ENCODE data around the gene CDH9.

The CDH9 gene

DNA sequence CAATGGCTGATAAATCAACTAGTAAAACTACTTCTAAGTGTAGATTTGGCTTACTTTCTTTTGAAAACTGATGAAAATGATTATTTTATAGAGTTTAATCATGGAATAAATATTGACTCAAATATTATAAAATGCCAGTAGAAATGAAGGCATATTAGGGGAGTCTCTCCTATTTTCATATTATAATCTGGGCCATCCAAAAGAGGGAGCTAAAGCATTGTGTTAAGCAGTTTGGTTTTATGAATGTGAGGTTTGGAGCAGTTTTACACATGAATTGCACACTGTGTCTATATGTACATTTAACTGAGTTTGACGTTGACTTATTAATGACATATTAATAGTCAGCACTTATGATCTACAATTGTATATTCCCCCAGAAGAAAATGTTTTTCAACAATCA, 17.4 kb downstream of the CDH9 start:
- H3F3A ChIP-seq (ENCODE audit: control insufficient read depth, insufficient read depth), result no peaks in the 10 kb centered on the region
- no peaks in the 10 kb centered on the region for H3K9me3 ChIP-seq (ENCODE audit: control insufficient read depth, insufficient read depth, low read length)
- no peak overlapping the region for H3K27ac ChIP-seq (ENCODE audit: low read depth, low read length)
- no peaks in the 10 kb centered on the region for H3K36me3 ChIP-seq (ENCODE audit: control insufficient read depth, low read length)
- H4K20me1 ChIP-seq (ENCODE audit: control insufficient read depth, insufficient read depth, low read depth, low read length), result no peaks in the 10 kb centered on the region
- no peaks in the 10 kb centered on the region for H3K27me3 ChIP-seq (ENCODE audit: control insufficient read depth, low read length)
- H3K79me2 ChIP-seq (ENCODE audit: control insufficient read depth, low read length), result no peaks in the 10 kb centered on the region
- H3K9me2 ChIP-seq (replicated peaks; ENCODE audit: control insufficient read depth, low read length), result no peaks in the 10 kb centered on the region
- TF ChIP-seq, protein P1, sequence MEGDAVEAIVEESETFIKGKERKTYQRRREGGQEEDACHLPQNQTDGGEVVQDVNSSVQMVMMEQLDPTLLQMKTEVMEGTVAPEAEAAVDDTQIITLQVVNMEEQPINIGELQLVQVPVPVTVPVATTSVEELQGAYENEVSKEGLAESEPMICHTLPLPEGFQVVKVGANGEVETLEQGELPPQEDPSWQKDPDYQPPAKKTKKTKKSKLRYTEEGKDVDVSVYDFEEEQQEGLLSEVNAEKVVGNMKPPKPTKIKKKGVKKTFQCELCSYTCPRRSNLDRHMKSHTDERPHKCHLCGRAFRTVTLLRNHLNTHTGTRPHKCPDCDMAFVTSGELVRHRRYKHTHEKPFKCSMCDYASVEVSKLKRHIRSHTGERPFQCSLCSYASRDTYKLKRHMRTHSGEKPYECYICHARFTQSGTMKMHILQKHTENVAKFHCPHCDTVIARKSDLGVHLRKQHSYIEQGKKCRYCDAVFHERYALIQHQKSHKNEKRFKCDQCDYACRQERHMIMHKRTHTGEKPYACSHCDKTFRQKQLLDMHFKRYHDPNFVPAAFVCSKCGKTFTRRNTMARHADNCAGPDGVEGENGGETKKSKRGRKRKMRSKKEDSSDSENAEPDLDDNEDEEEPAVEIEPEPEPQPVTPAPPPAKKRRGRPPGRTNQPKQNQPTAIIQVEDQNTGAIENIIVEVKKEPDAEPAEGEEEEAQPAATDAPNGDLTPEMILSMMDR (IDR thresholded peaks at IDR 0.05; ENCODE audit: low read depth, low read length, poor library complexity, severe bottlenecking), result no peak
- TF ChIP-seq EZH2phosphoT487 (IDR thresholded peaks at IDR 0.05; ENCODE audit: borderline replicate concordance, low read length), result no peak
- no peak overlapping the region for H3K4me3 ChIP-seq (ENCODE audit: low read length)
- no peak overlapping the region for H3K4me2 ChIP-seq (ENCODE audit: low read length)
- H3K4me1 ChIP-seq (ENCODE audit: control insufficient read depth, low read length), result no peaks in the 10 kb centered on the region

GRCh38 chr5:27015758-27016157, 22.6 kb downstream of the CDH9 start:
- Histone ChIP-seq H3K9me2 (replicated peaks; ENCODE audit: control insufficient read depth, low read length) (no peaks in the 10 kb centered on the region), H4K20me1 (ENCODE audit: control insufficient read depth, insufficient read depth, low read depth, low read length) (no peaks in the 10 kb centered on the region), H3K4me1 (ENCODE audit: control insufficient read depth, low read length) (no peaks in the 10 kb centered on the region), H3K27ac (ENCODE audit: low read depth, low read length) (no peak overlapping the region), H3F3A (ENCODE audit: control insufficient read depth, insufficient read depth) (no peaks in the 10 kb centered on the region), H3K4me3 (ENCODE audit: low read length) (no peak overlapping the region), H3K27me3 (ENCODE audit: control insufficient read depth, low read length) (no peaks in the 10 kb centered on the region), H3K4me2 (ENCODE audit: low read length) (no peak overlapping the region), H3K79me2 (ENCODE audit: control insufficient read depth, low read length) (no peaks in the 10 kb centered on the region), H3K36me3 (ENCODE audit: control insufficient read depth, low read length) (no peaks in the 10 kb centered on the region), H3K9me3 (ENCODE audit: control insufficient read depth, insufficient read depth, low read length) (no peaks in the 10 kb centered on the region)
- TF ChIP-seq EZH2phosphoT487 (IDR thresholded peaks at IDR 0.05; ENCODE audit: borderline replicate concordance, low read length), result no peak
- TF ChIP-seq, protein P1 (IDR thresholded peaks at IDR 0.05; ENCODE audit: low read depth, low read length, poor library complexity, severe bottlenecking), result no peak

GRCh38 chr5:27011274-27011673, 27.1 kb downstream of the CDH9 start:
- Histone ChIP-seq H3K4me1 (ENCODE audit: control insufficient read depth, low read length) (no peaks in the 10 kb centered on the region), H3K9me3 (ENCODE audit: control insufficient read depth, insufficient read depth, low read length) (no peaks in the 10 kb centered on the region), H3K27ac (ENCODE audit: low read depth, low read length) (no peak overlapping the region), H3K27me3 (ENCODE audit: control insufficient read depth, low read length) (no peaks in the 10 kb centered on the region), H3K4me2 (ENCODE audit: low read length) (no peak overlapping the region), H3K36me3 (ENCODE audit: control insufficient read depth, low read length) (no peaks in the 10 kb centered on the region), H3F3A (ENCODE audit: control insufficient read depth, insufficient read depth) (no peaks in the 10 kb centered on the region), H4K20me1 (ENCODE audit: control insufficient read depth, insufficient read depth, low read depth, low read length) (no peaks in the 10 kb centered on the region), H3K9me2 (replicated peaks; ENCODE audit: control insufficient read depth, low read length) (no peaks in the 10 kb centered on the region), H3K79me2 (ENCODE audit: control insufficient read depth, low read length) (no peaks in the 10 kb centered on the region), H3K4me3 (ENCODE audit: low read length) (no peak overlapping the region)
- no peak for TF ChIP-seq EZH2phosphoT487 (IDR thresholded peaks at IDR 0.05; ENCODE audit: borderline replicate concordance, low read length)
- TF ChIP-seq, protein P1 (IDR thresholded peaks at IDR 0.05; ENCODE audit: low read depth, low read length, poor library complexity, severe bottlenecking), result no peak

- TF ChIP-seq EZH2phosphoT487 (IDR thresholded peaks at IDR 0.05; ENCODE audit: borderline replicate concordance, low read length), result no peak
- TF ChIP-seq, protein P1 (IDR thresholded peaks at IDR 0.05; ENCODE audit: low read depth, low read length, poor library complexity, severe bottlenecking), result no peak
- Histone ChIP-seq H3K9me2 (replicated peaks; ENCODE audit: control insufficient read depth, low read length) (no peaks in the 10 kb centered on the region), H3K27ac (ENCODE audit: low read depth, low read length) (no peak overlapping the region), H3K36me3 (ENCODE audit: control insufficient read depth, low read length) (no peaks in the 10 kb centered on the region), H3K4me1 (ENCODE audit: control insufficient read depth, low read length) (no peaks in the 10 kb centered on the region), H3K79me2 (ENCODE audit: control insufficient read depth, low read length) (no peaks in the 10 kb centered on the region), H3K4me3 (ENCODE audit: low read length) (no peak overlapping the region), H3F3A (ENCODE audit: control insufficient read depth, insufficient read depth) (no peaks in the 10 kb centered on the region), H4K20me1 (ENCODE audit: control insufficient read depth, insufficient read depth, low read depth, low read length) (no peaks in the 10 kb centered on the region), H3K4me2 (ENCODE audit: low read length) (no peak overlapping the region), H3K27me3 (ENCODE audit: control insufficient read depth, low read length) (no peaks in the 10 kb centered on the region), H3K9me3 (ENCODE audit: control insufficient read depth, insufficient read depth, low read length) (no peaks in the 10 kb centered on the region)
Measured at GRCh38 chr5:27010646-27011045, 27.7 kb downstream of the CDH9 start.

Measured in DOHH2 (cell line).